Transverse colon (tissue), 4 donors: ENCODE measurements around the gene SHOX. TPM values are rescaled to one million over a fixed set of nuclear protein-coding genes. Genes with fewer than 3 reads are reported as not detected.

ENCODE experiments used
- DNase-seq: peaks from one replicate; pipeline ENCODE4 v3.0.0-alpha.2; 2019
- H3K27ac ChIP-seq, 4 donors: fragments of 200-600 bp; sonication (generic); 2 replicates each; pipeline ENCODE4 v1.5.1; 2016 to 2018; ENCODE audit warnings: inconsistent platforms in 4 of 4
- H3K27me3 ChIP-seq: fragments of 200-600 bp; sonication (generic); 2 replicates; pipeline ENCODE4 v1.5.1; 2017; ENCODE audit warnings: inconsistent platforms
- H3K36me3 ChIP-seq, 4 donors: fragments of 200-600 bp; sonication (generic); 2 replicates each; pipeline ENCODE4 v1.5.1; 2017 to 2019; ENCODE audit warnings: inconsistent platforms in 4 of 4
- H3K4me1 ChIP-seq, 4 donors: fragments of 200-600 bp; sonication (generic); 2 replicates each; pipeline ENCODE4 v1.5.1; 2017 to 2020; ENCODE audit warnings: inconsistent platforms in 4 of 4
- H3K4me3 ChIP-seq, 4 donors: fragments of 200-600 bp; sonication (generic); 1 replicate in 1 of 4; 2 replicates in 3 of 4; pipeline versions ENCODE4 v1.5.1 to v1.6.1; 2017 to 2019; ENCODE audit warnings: inconsistent platforms in 4 of 4
- H3K9me3 ChIP-seq, 2 donors: fragments of 200-600 bp; sonication (generic); 2 replicates each; pipeline ENCODE4 v1.5.1; 2017 to 2019; ENCODE audit warnings: inconsistent platforms in 2 of 2
- EP300 ChIP-seq: sonication (generic); formaldehyde crosslinking; IDR thresholded peaks from one replicate; pipeline ENCODE4 v1.6.1; 2017; ENCODE audit warnings: antibody characterized with exemption, low read depth
- POLR2A ChIP-seq: fragments of 450-650 bp; IDR thresholded peaks from one replicate; pipeline ENCODE4 v1.6.1; 2016; ENCODE audit warnings: antibody characterized with exemption, mild to moderate bottlenecking, moderate library complexity
- POLR2AphosphoS5 ChIP-seq, 3 donors: sonication (generic); formaldehyde crosslinking; IDR thresholded peaks; one replicate each; pipeline ENCODE4 v1.6.1; 2016; ENCODE audit warnings: antibody characterized with exemption in 3 of 3
- WGBS, 2 donors: methylation state at CpG; one replicate each; pipeline ENCODE4 v1.1.5; 2018; ENCODE audit warnings: low coverage in 1 of 2; 5-methylcytosine and 5-hydroxymethylcytosine counted together
- in situ Hi-C, 4 donors: fragments of 200-750 bp; cut with MboI; loops; one replicate each; pipeline versions ENCODE4 v1.15.0 to v1.15.1; 2017; ENCODE audit warnings: low sequenced_read_pairs in 3 of 4, low pct_ligation_motif_present in 1 of 4, low pct_unique_long_range_greater_than_20kb in 1 of 4
- intact Hi-C: fragments of 100-400 bp; cut with DNase I; formaldehyde crosslinking; loops from one replicate; pipeline ENCODE4 v1.15.1; 2023; ENCODE audit warnings: low total_unique reads
- total RNA-seq, 4 donors: library from RNA; depleted of rRNA; stranded (reverse); fragments of >200 nt; gene quantifications; one replicate each; pipeline ENCODE4 v1.1.0, GENCODE V29; 2016
- TF ChIP-seq, protein P1 (sequence below), 5 experiments: fragments of 200-600 bp in 3 of 5; fragments of 450-650 bp in 2 of 5; sonication (generic) in 3 of 5; IDR thresholded peaks; 1 replicate in 2 of 5; 2 replicates in 3 of 5; pipeline ENCODE4 v1.5.1; 2016 to 2017; ENCODE audit warnings: antibody characterized with exemption in 5 of 5, inconsistent platforms in 3 of 5, mild to moderate bottlenecking in 2 of 5, moderate library complexity in 1 of 5

SHOX gene
- total RNA-seq, 4 donors from 2014 or later: 0.14 to 2.6 (median 0.16) TPM; not detected in 1

DNA sequence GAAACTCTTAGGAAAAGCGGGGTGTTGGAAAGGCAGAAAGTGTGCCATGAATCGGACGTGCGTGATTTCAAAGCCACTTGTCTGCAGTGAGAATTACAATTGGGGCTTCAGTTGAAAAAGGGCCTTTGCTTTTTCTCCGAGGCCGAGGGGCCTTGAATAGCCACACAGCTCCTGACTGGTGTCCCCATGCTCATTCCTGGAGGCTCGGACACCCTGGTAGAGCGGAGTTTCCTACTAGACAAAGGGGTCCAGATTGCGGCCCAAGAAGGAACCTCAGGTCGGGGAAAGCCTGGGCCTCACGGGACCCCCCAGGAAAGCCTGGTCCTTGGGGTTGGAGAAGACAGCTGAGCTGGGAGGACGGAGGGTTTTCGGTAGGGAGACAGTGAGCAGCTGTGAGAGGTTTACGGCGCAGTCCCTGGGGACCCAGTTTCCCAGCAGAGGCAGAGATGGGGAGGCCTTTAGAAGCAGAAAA is 3.0 kb upstream of the SHOX start:
- TF ChIP-seq POLR2A: no peak
- TF ChIP-seq, protein P1, sequence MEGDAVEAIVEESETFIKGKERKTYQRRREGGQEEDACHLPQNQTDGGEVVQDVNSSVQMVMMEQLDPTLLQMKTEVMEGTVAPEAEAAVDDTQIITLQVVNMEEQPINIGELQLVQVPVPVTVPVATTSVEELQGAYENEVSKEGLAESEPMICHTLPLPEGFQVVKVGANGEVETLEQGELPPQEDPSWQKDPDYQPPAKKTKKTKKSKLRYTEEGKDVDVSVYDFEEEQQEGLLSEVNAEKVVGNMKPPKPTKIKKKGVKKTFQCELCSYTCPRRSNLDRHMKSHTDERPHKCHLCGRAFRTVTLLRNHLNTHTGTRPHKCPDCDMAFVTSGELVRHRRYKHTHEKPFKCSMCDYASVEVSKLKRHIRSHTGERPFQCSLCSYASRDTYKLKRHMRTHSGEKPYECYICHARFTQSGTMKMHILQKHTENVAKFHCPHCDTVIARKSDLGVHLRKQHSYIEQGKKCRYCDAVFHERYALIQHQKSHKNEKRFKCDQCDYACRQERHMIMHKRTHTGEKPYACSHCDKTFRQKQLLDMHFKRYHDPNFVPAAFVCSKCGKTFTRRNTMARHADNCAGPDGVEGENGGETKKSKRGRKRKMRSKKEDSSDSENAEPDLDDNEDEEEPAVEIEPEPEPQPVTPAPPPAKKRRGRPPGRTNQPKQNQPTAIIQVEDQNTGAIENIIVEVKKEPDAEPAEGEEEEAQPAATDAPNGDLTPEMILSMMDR (IDR thresholded peaks at IDR 0.05): no peak
- no peak for TF ChIP-seq EP300
- TF ChIP-seq POLR2AphosphoS5 (IDR thresholded peaks at IDR 0.05): no peak
- 17 to 20% methylated on average over 1 to 15 of the region's 15 CpGs for WGBS, 2 donors

DNA sequence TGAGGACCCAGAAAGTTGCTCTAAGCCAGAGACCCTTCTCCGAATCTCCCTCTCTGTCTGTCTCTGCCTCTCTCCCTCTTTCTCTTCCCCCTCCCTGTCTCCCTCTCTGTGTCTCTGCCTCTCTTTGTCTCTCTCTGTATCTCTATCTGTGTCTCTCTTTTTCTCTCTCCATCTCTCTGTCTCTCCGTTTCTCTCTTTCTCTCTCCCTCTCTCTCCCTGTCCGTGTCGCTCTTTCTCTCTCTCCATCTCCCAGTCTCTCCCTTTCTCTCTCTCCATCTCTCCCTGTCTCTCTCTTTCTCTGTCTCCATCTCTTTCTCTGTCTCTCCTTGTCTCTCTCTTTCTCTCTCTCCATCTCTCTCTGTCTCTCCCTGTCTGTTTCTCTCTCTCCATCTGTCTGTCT is 2.6 kb upstream of the SHOX start:
- no peak for DNase-seq
- H3K4me1 ChIP-seq: no peaks in the 10 kb centered on the region
- H3K27me3 ChIP-seq: peaks cover 81% of the 10 kb centered on the region
- in situ Hi-C loops (no loop called here), intact Hi-C loops (no loop called here)
- no peaks in the 10 kb centered on the region for H3K9me3 ChIP-seq
- H3K4me3 ChIP-seq: no peak overlapping the region
- no peak overlapping the region for H3K27ac ChIP-seq
- TF ChIP-seq, protein P1 (IDR thresholded peaks at IDR 0.05): no peak
- TF ChIP-seq POLR2A: no peak
- no peak for TF ChIP-seq POLR2AphosphoS5 (IDR thresholded peaks at IDR 0.05)
- no peak for TF ChIP-seq EP300
- 0 to 30% methylated on average over 1 to 4 of the region's 4 CpGs for WGBS, 2 donors
- no peaks in the 10 kb centered on the region for H3K36me3 ChIP-seq

More for the DNA sequence above, 3.0 kb upstream of the SHOX start:
- no peak overlapping the region for H3K4me3 ChIP-seq
- in situ Hi-C loops (no loop called here), intact Hi-C loops (no loop called here)
- no peak overlapping the region for H3K27ac ChIP-seq
- no peaks in the 10 kb centered on the region for H3K9me3 ChIP-seq
- no peaks in the 10 kb centered on the region for H3K4me1 ChIP-seq
- peaks cover 77% of the 10 kb centered on the region for H3K27me3 ChIP-seq
- no peaks in the 10 kb centered on the region for H3K36me3 ChIP-seq
- DNase-seq: no peak

DNA sequence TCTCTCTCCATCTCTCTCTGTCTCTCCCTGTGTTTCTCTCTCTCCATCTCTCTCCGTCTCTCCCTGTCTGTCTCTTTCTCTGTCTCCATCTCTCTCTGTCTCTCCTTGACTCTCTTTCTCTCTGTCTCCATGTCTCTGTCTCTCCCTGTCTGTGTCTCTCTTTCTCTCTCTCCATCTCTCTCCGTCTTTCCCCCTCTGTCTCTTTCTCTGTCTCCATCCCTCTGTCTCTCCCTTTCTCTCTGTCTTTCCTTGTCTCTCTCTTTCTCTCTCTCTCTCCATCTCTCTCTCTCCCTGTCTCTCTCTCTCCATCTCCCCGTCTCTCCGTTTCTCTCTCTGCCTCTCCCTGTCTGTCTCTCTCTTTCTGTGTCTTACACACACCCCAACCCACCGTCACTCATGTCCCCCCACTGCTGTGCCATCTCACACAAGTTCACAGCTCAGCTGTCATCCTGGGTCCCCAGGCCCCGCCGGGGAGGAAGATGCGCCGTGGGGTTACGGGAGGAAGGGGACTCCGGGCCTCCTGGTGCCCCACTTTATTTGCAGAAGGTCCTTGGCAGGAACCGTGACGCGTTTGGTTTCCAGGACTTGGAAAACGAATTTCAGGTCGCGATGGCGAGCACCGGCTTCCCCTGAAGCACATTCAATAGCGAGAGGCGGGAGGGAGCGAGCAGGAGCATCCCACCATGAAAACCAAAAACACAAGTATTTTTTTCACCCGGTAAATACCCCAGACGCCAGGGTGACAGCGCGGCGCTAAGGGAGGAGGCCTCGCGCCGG is 1.2 kb upstream of the SHOX start:
- no peak for DNase-seq
- Histone ChIP-seq H3K4me1 (no peaks in the 10 kb centered on the region), H3K36me3 (no peaks in the 10 kb centered on the region), H3K27ac (no peak overlapping the region), H3K4me3 (no peak overlapping the region), H3K27me3 (peaks cover 83% of the 10 kb centered on the region), H3K9me3 (no peaks in the 10 kb centered on the region)
- intact Hi-C loops (no loop called here), in situ Hi-C loops (no loop called here)
- TF ChIP-seq POLR2A: no peak
- TF ChIP-seq POLR2AphosphoS5 (IDR thresholded peaks at IDR 0.05): no peak
- TF ChIP-seq, protein P1 (IDR thresholded peaks at IDR 0.05): no peak
- no peak for TF ChIP-seq EP300
- WGBS, 2 donors: 13 to 21% methylated on average over 3 to 30 of the region's 30 CpGs

DNA sequence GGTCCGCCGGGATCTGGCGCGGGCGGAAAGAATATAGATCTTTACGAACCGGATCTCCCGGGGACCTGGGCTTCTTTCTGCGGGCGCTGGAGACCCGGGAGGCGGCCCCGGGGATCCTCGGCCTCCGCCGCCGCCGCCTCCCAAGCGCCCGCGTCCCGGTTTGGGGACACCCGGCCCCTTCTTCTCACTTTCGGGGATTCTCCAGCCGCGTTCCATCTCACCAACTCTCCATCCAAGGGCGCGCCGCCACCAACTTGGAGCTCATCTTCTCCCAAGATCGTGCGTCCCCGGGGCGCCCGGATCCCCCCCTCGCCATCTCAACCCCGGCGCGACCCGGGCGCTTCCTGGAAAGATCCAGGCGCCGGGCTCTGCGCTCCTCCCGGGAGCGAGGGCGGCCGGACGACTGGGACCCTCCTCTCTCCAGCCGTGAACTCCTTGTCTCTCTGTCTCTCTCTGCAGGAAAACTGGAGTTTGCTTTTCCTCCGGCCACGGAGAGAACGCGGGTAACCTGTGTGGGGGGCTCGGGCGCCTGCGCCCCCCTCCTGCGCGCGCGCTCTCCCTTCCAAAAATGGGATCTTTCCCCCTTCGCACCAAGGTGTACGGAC is 482 bp upstream of the SHOX start:
- in situ Hi-C loops (no loop called here), intact Hi-C loops (no loop called here)
- Histone ChIP-seq H3K36me3 (no peaks in the 10 kb centered on the region), H3K4me1 (no peaks in the 10 kb centered on the region), H3K27ac (no peak overlapping the region), H3K9me3 (no peaks in the 10 kb centered on the region), H3K27me3 (peaks cover 83% of the 10 kb centered on the region), H3K4me3 (no peak overlapping the region)
- no peak for TF ChIP-seq EP300
- TF ChIP-seq, protein P1 (IDR thresholded peaks at IDR 0.05): no peak
- no peak for TF ChIP-seq POLR2A
- TF ChIP-seq POLR2AphosphoS5 (IDR thresholded peaks at IDR 0.05): no peak
- 7 to 36% methylated on average over 3 to 49 of the region's 62 CpGs for WGBS, 2 donors
- DNase-seq: no peak
